GM18858 (cell line): ENCODE results near the gene CERS6.

Experiments used
- ATAC-seq: cut with Tn5 transposase; IDR thresholded peaks from one replicate; pipeline ENCODE4 v1.9.1; 2021; ENCODE audit not compliant: unreplicated experiment

Gene CERS6

DNA sequence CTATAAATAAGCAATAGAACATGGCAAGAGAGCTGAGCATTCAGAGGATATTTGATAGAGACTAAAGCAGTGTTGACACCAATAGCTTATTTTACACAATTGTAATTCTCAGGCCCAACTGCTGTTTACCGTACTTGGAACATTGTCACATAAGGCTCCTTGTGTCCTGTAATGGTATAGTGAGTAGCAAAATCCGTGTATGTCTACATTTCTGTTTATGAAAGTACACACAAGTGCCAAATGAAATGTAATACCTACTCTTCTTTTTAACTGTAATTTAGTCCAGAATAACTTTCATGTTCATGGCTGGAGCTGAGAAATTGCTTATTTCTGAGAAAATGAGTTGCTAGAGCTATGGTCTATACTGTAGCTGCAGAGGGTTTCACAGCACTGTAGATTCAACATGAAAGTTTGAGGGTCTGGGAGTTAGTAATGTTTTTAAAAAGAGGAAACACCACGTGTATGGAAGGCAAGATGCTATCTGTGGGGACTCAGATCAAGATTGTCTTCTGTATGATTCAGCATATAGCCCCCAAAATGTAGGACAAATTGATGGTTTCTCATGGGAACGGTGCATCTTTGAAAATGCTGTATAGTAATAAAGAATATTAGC is 236.2 kb downstream of the CERS6 start:
- ATAC-seq, result no peak

DNA sequence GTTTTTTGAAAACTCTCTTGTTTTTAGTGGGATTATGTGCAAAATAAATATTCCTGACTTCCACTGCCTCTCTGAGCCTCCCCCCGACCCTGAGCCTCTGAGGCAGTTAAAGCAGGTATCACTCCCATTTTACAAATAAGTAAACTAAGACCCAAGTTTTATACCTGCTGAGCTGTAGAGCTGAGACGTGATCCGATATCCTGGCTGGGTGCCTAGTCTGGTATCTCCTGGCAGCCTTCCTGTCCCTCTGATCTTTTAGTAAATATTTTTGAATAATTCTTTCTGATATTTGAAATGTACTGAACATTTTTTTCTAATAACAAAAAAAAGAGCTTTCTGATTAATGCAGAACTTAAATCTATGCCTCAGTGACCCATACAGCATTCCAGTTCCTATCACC is 238.1 kb downstream of the CERS6 start:
- ATAC-seq, result no peak

DNA sequence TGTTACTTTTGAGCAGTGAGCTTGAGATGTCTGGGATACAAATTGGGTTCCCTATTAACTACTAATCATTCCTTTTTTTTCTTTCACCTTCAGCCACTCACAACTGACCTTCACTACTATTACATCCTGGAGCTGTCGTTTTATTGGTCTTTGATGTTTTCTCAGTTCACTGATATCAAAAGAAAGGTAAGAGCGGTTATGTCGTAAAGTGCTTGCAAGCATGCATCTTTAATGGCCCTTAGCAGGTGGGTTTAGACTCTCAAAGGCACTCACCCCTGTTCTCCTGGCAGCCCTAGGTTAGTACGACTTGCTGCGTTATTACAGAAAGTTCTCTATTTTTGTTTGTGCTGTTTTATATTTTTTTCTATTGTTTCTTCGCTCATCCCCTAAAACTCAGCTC is 238.8 kb downstream of the CERS6 start:
- ATAC-seq, result no peak

DNA sequence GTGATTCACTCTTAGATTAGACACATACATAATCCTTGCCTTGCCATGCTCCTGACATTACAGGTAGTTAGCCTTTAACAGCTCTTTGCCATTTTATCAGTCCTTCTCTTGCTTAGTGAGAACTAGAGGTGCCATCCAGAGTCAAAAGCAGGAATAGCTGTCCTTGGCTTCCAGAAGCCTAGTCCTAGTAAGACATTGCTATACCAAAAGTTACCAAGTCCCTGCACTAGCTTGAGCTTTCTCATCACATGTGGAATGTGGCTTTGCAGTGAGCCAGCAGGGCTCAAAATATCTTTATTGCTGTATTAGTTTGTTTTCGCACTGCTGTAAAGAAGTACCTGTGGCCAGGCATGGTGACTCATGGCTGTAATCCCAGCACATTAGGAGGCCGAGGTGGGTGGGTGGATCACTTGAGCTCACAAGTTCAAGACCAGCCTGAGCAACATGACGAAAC is 241.6 kb downstream of the CERS6 start:
- no peak for ATAC-seq

DNA sequence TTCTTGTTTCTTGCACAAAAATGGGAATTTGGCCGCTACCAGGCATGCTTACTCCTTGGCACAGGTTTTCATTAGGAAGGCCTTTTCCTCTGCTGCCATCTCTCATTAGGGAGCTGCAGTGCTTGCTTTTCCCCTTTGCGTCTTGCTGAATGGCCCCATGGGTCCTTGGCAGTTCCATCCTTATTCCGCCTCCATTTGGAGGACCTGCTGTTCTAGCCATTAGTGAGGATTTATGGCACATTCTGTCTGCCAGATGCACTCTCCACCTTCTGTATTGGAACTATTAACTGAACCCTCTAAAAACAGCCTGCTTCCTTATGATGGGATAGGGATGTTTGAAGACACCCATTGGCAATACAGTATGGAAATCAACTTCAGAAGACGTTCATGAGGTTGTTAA is 242.9 kb downstream of the CERS6 start:
- no peak for ATAC-seq

DNA sequence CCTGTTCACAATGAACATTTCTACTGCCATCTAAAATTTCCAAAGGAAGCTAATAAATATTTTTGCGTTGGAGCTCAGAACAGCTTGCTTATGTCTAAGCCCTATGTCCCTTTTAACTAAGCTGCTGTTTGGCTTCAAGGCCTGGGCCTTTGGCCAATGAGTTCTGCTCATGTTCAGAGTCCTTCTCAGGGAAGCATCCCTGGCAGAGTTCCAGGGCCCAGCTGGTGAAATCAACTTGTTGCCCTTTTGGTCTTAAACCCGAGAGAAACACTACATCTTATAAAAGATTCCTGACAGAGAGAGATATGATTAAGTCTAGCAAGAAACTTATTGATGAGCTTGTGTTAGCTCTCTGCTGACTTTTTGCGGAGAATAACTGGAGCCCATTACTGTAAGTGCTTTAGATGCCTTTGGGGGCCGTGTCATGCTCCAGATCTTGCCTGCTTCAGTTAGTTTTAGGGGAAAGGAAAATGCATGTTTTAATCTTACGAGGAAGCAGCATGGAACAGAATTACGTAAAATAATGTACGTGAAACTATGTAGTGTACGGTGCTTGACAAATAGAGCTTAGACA is 243.9 kb downstream of the CERS6 start:
- no peak for ATAC-seq

DNA sequence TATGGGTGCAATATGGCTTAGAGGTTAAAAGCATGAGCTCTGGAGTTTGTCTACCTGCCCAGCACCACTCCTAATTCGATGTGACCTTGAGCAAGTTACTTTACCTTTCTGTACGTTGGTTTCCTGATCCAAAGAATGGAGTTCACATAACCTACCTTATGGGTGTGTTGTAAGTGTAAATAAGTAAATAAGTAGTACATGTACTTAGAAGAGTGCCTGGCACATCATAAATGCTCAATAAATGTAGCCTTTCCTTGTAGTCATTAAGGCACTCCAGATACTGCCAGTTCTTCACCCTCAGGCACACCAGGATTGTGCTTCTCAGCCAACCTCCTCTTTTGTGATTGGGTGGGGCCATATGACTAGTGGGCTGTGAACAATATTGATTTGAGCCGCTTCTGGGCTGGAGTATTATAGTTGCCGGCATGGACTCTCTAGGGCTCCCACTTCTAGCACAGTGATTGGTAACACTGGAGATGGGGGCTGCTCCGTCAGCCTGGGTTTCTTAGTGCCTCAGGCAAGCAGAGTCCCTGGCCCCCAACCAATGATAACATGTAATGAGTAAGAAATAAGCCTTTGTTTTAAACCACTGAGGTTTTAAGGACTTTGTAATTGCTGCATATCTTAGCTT is 244.7 kb downstream of the CERS6 start:
- no peak for ATAC-seq

DNA sequence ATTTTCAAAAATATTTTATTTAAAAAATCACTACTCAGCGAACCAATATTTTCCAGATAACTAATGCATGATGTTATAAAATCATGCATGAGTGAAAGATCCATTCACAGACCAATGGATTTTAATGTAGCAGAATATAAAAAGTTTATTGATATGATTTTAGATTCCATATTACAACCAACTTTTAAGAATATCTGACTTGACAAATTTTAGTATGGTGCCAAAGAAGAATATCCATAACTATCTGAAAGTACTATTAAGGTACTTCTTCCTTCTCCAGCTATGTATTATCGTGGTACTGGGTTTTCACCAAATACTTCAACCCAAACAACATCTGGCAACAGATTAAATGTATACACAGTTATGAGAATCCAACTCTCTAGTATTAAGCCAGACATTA is 246.5 kb downstream of the CERS6 start:
- no peak for ATAC-seq

DNA sequence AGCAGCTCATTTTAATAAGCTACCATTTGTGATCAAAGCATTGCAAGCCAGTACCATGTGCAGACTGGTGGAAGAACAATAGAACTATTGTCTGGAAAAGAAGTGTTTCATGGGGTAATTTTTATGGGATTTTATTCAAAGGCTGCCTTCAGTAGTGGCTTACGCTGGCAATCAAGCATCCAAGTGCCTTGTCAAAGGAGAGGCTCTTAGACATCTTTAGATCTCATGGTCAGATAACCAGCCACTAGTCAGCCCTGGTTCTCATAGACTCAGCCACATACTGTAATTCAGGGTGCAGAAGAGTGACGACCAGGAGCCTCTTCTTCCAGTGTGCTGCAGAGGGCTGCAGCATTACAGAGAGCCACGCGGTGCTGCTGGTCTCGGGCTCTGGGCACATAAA is 247.9 kb downstream of the CERS6 start:
- no peak for ATAC-seq

DNA sequence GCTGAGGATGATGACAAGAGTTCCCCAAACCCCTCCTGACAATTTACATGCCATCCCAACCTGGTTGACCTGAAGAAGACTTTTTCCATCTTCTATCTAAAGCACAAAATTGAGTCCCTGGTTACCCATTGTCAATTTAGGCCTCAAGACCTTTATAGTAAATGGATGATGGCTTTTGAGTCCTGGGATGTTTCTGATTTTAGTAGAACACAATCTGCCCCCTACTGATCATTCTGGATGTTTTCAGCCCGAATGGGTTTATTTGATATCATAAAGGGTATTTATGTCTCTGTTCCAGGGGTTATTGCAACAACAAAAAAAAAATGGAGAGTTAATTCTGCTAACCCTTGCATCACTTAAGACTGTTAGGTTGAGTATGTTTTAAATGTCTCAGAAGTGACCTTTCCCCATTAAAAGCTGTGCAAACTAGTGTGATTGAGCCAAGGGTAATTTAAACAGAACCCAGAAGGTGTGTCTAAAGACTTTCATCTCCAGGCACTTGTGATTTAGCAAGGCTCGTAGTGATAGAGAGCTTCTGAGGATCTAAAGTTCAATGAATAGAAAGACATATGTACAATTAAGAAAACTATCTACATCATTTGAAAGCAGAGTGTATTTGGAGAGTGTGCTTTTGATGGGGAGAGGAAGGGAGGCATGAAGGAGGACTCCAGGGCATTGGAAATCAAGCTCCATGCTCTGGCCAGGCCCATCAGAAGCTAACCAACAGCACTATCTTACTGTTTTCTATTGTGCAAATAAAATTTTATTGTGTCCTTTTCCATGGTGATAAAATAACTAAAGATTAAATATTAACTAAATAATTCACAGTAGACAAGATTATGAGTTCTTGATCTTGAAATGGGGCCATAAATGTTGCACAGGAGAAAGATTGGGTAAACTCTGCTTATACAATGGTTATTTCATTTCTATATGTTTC is 249.7 kb downstream of the CERS6 start:
- no peak for ATAC-seq

DNA sequence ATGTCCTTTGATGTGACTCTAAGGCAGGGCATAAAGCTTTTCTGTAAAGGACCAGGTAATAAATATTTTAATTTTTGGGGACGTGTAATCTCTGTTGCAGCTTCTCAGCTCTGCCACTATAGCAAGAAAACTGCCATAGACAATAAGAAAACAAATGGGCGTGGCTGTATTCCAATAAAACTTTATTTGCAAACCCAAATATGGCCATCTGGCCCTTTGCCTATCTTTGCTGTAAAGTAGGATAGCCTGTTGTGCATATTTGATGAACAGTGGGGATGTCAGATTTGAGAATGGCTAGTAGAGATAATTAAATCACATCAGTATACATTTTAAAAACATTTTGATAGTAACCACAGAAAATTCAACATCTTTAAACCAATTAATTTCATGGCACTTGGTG is 250.7 kb downstream of the CERS6 start:
- no peak for ATAC-seq

DNA sequence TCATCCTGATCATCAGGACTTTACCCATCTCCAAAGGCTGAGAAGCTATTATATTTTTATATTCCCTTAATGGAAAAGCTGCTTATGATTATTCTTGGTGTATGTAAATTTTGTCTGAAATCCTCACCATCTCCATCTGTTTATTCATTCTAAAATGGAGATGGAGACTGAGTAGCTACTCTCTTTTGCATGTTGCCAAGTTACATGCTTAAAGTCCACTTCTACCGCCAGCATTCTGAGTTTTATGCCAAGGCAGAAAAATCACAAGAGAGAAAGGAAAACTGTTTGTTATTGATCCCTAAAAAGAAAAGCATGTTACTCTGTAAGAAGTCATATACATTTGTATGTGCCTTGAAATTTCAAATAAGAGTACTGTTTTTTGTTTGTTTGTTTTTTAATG is 252.0 kb downstream of the CERS6 start:
- ATAC-seq, result no peak

DNA sequence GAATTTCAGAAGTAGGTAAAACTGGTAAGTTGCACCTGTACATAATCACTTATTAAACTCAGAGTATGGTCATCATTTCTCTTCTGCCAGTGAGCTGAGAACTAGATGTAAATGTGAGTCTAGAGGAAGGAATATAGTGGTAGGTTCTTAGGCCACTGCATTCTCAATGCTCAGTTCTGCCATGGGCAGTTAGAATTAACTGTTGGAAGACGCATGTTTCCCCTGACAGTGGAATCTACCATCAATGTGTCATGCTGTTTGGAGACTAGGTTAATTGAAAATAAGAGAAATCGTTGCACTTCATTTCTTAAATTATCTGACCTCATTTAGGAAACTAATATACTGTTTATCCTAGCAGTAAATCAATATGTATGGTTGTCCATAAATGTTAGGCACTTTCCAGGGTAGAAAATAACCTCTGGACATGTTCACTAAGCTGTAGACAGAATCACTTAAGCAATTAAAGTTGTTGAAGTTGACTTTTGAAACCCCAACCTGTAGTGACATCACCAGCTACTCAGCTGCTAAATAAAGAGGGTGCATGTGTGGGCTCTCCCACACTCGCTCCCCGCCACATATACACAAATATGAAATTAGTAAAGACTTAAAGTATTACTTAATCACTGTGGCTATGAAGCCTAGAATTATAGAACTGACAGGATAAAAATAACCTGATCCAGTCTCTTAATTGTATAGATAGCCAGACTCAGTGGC is 254.8 kb downstream of the CERS6 start:
- no peak for ATAC-seq

DNA sequence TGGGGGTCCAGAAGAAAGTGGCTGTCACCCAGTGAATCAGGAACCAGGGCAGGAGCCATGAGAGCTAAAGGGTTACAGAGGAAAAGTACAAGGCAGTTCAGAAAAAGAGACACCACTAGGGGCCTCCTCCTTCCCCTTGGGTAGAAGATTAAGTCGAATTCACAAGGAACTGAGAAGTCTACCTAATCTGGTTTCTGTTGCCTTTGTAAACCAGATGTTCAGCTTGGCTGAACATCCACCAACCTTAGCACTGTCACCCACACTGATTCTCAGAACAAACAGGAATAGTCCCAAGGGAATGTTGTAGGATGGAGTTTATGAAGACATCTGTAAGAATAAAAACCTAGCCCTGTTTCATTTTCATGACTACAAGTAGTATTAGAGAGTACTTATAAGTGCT is 256.0 kb downstream of the CERS6 start:
- peak; percentile 98 for ATAC-seq

DNA sequence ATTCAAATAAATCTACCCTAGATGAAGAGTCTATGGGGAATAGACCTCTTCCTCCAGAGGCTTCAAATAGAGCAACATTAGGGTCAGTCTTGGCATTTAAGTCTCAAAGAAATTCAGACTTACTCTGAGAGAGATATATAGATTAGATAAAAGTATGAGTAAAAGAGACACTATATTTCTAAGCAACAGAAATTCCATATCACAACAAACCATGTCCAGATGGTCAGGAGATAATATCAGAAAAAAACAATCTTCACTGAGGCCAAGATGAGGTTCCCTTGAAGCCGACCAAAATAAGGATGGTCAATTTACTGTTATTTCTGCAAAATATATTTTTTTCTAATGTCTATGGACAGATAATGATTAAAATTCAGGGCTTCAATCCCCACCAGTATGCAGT is 257.3 kb downstream of the CERS6 start:
- ATAC-seq, result no peak

DNA sequence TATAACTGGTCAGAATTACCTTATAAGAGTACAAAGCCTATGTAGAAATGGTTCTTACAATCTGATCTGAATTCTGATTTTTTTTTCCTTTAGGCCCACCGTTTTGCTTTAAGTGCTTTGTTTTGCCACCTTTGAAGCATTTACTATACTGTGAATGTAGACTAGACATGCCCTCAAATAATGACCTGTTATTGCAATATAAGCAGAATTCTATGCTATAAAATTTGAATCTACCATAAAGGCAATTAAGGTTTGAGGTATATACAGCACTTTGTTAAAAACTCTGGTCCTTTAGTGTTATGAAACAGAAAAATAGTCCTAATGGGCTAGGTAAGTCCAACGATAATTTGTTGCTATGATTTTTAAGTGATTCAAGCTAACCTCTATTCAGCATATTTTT is 259.8 kb downstream of the CERS6 start:
- no peak for ATAC-seq

DNA sequence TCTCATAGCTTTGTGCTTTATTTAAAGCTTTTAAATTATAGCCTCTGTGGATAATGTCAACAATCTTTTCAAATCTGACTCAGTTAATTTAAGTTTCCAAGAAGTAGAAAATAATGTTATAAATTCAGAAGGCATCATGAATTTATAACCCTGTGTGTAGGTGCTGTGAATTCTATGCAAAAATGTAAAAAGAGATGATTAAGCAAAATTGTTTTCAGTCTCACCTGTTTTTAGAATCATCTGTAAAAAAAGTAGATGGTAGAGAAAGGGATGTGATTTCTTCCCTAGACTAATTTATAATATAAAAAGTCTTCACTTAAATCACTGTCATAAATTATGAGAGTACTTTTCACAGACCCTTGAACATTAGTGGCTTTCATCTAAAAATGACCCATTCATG is 260.8 kb downstream of the CERS6 start:
- no peak for ATAC-seq

DNA sequence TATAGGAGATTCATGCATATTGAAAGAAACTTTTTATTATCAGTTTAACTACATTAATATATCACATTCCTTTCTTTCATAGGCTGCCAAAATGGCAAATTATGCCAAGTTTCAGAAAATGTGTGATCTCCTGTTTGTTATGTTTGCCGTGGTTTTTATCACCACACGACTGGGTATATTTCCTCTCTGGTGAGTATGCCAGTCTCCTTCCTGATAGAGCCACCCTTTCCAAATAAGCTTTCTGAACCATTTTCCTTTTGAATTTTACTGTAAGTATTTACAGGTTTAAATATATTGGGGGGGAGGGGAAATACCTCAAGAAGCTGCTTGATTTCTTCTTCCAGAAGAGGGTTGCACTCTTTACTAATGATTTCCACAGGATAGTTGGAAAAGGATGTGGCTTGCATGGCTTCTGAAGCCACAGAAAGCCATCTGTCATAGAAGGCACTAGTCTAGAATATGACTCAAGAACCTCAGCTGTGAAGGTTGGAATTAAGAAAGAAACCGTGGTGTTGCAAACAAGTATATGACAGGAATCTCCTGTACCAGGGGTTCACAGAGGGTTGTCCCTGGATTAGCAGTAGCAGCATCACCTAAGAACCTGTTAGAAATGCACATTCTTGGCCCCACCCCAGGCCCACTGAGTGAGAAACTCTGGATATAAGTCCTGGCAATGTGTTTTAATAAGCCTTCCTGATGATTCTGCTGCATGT is 261.9 kb downstream of the CERS6 start:
- no peak for ATAC-seq

DNA sequence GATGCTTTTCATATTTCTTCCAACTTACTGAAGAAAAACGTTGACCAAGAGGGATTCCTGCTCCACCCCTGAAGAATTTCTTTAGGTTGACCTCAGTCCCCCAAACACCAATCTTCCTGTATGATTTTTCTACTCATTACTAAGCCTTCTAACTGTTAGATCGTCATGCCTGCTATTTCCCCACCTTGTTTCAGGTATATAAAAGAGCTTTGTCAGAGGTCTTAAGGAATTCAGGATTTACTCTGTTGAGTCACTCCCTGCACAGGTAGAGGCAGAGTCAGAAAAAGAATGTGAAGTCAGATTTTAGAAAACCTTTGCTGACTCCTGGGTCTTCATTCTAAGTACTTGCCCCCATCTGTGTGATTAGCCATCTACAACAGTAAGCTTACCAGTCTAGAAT is 262.6 kb downstream of the CERS6 start:
- ATAC-seq, result no peak

DNA sequence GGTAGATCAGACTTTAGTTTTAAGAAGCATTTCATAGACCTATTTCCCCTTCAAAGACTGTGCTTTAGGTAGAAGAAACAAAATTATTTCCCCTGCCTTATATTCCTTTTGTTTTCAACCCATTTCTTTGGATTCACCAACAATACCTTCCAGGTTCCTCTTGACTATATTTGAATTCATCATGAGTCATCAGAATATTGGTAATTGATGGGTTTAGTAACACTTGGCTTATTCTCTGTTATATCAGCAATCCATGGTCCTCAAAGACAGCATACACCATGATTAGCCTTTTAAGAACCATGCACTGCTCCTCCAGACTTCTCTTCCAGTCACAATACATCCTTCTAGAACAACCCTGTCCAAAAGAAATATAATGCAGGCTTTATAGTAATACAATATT is 263.4 kb downstream of the CERS6 start:
- no peak for ATAC-seq
